ENCODE results near the gene INPP4B. TPM values are rescaled to one million over a fixed set of nuclear protein-coding genes. Genes with fewer than 3 reads are reported as not detected.

The INPP4B gene
- total RNA-seq, 1 experiment from 2014 or later: 41.0 TPM

- H3K27me3 ChIP-seq (ENCODE audit: low read length): no peaks in the 10 kb centered on the region
- BruUV-seq (replicated peaks): no TSS peak
- ChIA-PET CTCF (no interaction called here), POLR2A (ENCODE audit: unreplicated experiment) (no interaction called here)
- no peak overlapping the region for H3K4me2 ChIP-seq (ENCODE audit: low read length)
- no peak for ATAC-seq
- no peak overlapping the region for H3K4me3 ChIP-seq (ENCODE audit: low read length)
- DNase-seq: no peak
- no peaks in the 10 kb centered on the region for H3K36me3 ChIP-seq (ENCODE audit: low read depth, low read length)
- intact Hi-C loops (cut with micrococcal nuclease): no loop called here
- H3K9me2 ChIP-seq (replicated peaks; ENCODE audit: low read length): no peaks in the 10 kb centered on the region
- no peak overlapping the region for H2AFZ ChIP-seq (ENCODE audit: low read length)
- H3K4me1 ChIP-seq (ENCODE audit: insufficient read depth, low read length): no peaks in the 10 kb centered on the region
- no peaks in the 10 kb centered on the region for H4K20me1 ChIP-seq (ENCODE audit: low read length)
- H3F3A ChIP-seq (ENCODE audit: low read length, unreplicated experiment): no peaks in the 10 kb centered on the region
- no peak overlapping the region for H3K27ac ChIP-seq (ENCODE audit: low read length)
- no peaks in the 10 kb centered on the region for H3K9me3 ChIP-seq (ENCODE audit: low read length)
- H3K79me2 ChIP-seq (ENCODE audit: low read length): no peaks in the 10 kb centered on the region
- TF ChIP-seq EZH2phosphoT487 (IDR thresholded peaks at IDR 0.05; ENCODE audit: borderline replicate concordance, low read length) (no peak), EZH2 (IDR thresholded peaks at IDR 0.05; ENCODE audit: low read length, unreplicated experiment) (no peak), CTCF (conservative IDR thresholded peaks at IDR 0.05; ENCODE audit: low read depth, low read length) (no peak)
- no peak overlapping the region for H3K9ac ChIP-seq (ENCODE audit: low read length)
These were observed 10.5 kb upstream of the INPP4B start for GRCh38 chr4:142856576-142856975.

- BruUV-seq (replicated peaks): no TSS peak
- H3K27me3 ChIP-seq (ENCODE audit: low read length): no peaks in the 10 kb centered on the region
- peaks cover 7% of the 10 kb centered on the region for H3K79me2 ChIP-seq (ENCODE audit: low read length)
- intact Hi-C loops (cut with micrococcal nuclease): no loop called here
- peak; percentile 47 for DNase-seq
- H3K9me3 ChIP-seq (ENCODE audit: low read length): no peaks in the 10 kb centered on the region
- H3K4me1 ChIP-seq (ENCODE audit: insufficient read depth, low read length): peaks cover 12% of the 10 kb centered on the region; the same call in 1 of the 2 replicates
- CTCF ChIA-PET: interaction anchor here (0.5 to 1.0 kb wide), 3 partner anchors 557 to 783 kb away, joined by 3 to 4 read pairs (median 3); no protein-coding TSS in a partner anchor
- H3K4me2 ChIP-seq (ENCODE audit: low read length): no peak overlapping the region
- no peaks in the 10 kb centered on the region for H4K20me1 ChIP-seq (ENCODE audit: low read length)
- H3K36me3 ChIP-seq (ENCODE audit: low read depth, low read length): no peaks in the 10 kb centered on the region
- H3K27ac ChIP-seq (ENCODE audit: low read length): no peak overlapping the region
- H3K4me3 ChIP-seq (ENCODE audit: low read length): no peak overlapping the region
- peak; percentile 5; the same call in 1 of the 2 replicates for ATAC-seq
- H3K9me2 ChIP-seq (replicated peaks; ENCODE audit: low read length): no peaks in the 10 kb centered on the region
- H2AFZ ChIP-seq (ENCODE audit: low read length): no peak overlapping the region
- no peaks in the 10 kb centered on the region for H3F3A ChIP-seq (ENCODE audit: low read length, unreplicated experiment)
- POLR2A ChIA-PET (ENCODE audit: unreplicated experiment): no interaction called here
- peak; percentile 69 for TF ChIP-seq CTCF (conservative IDR thresholded peaks at IDR 0.05; ENCODE audit: low read depth, low read length)
- TF ChIP-seq EZH2 (IDR thresholded peaks at IDR 0.05; ENCODE audit: low read length, unreplicated experiment): no peak
- no peak overlapping the region for H3K9ac ChIP-seq (ENCODE audit: low read length)
These were observed 4.4 kb upstream of the INPP4B start for GRCh38 chr4:142850478-142850877.

- no peaks in the 10 kb centered on the region for H4K20me1 ChIP-seq (ENCODE audit: low read length)
- H3K79me2 ChIP-seq (ENCODE audit: low read length): peaks cover 36% of the 10 kb centered on the region
- peaks cover 34% of the 10 kb centered on the region for H3K4me1 ChIP-seq (ENCODE audit: insufficient read depth, low read length)
- DNase-seq (peak; percentile 90), ATAC-seq (peak; percentile 75)
- H3K9me3 ChIP-seq (ENCODE audit: low read length): no peaks in the 10 kb centered on the region
- H3K4me3 ChIP-seq (ENCODE audit: low read length): peak overlapping the region; percentile 92
- ChIA-PET POLR2A (ENCODE audit: unreplicated experiment) (no interaction called here), CTCF (no interaction called here)
- H3K9ac ChIP-seq (ENCODE audit: low read length): peak overlapping the region; percentile 72
- H3K4me2 ChIP-seq (ENCODE audit: low read length): peak overlapping the region; percentile 97
- H2AFZ ChIP-seq (ENCODE audit: low read length): peak overlapping the region; percentile 97
- no peaks in the 10 kb centered on the region for H3F3A ChIP-seq (ENCODE audit: low read length, unreplicated experiment)
- H3K36me3 ChIP-seq (ENCODE audit: low read depth, low read length): no peaks in the 10 kb centered on the region
- H3K27ac ChIP-seq (ENCODE audit: low read length): peak overlapping the region; percentile 17
- peak; percentile 87 for TF ChIP-seq CTCF (conservative IDR thresholded peaks at IDR 0.05; ENCODE audit: low read depth, low read length)
- TF ChIP-seq EZH2 (IDR thresholded peaks at IDR 0.05; ENCODE audit: low read length, unreplicated experiment): no peak
- TF ChIP-seq EZH2phosphoT487 (IDR thresholded peaks at IDR 0.05; ENCODE audit: borderline replicate concordance, low read length): no peak
- intact Hi-C loops (cut with micrococcal nuclease): loop anchor here (1.0 to 10.0 kb wide), 9 partner anchors 232 to 1689 kb away; no protein-coding TSS in a partner anchor
- H3K27me3 ChIP-seq (ENCODE audit: low read length): no peaks in the 10 kb centered on the region
- H3K9me2 ChIP-seq (replicated peaks; ENCODE audit: low read length): no peaks in the 10 kb centered on the region
- BruUV-seq (replicated peaks): no TSS peak
These were observed 862 bp upstream of the INPP4B start for GRCh38 chr4:142846729-142847596.

Data from PC-3 (cell line).